HepG2 (cell line): ENCODE results near the gene KCTD8. TPM values are rescaled to one million over a fixed set of nuclear protein-coding genes. Genes with fewer than 3 reads are reported as not detected.

ENCODE experiments used
- ATAC-seq: fragments of 200-7000 bp; cut with Tn5 transposase; 3 replicates; pipeline ENCODE4 v1.9.1; 2020; ENCODE audit warnings: mild to moderate bottlenecking, moderate library complexity
- BruUV-seq: library from RNA; stranded (reverse); fragments of 400-500 nt; replicated peaks from 2 replicates; lab custom pipeline; 2021; lab: Mats Ljungman, UMichigan
- CTCF ChIA-PET: fragments of 300-600 bp; formaldehyde crosslinking; extraction: SDS; loops from one replicate; lab custom pipeline; 2021; ENCODE audit warnings: low total read pairs, inconsistent platforms, low intra/inter-chr PET ratio; lab: Yijun Ruan, JAX
- POLR2A ChIA-PET: fragments of 350-600 bp; sonication (Branson Sonifier 250); formaldehyde crosslinking; loops from one replicate; lab custom pipeline; 2020; ENCODE audit warnings: antibody characterized with exemption, inconsistent platforms; lab: Yijun Ruan, JAX
- DNase-seq: peaks from one replicate; pipeline ENCODE4 v3.0.0-alpha.2; 2015; ENCODE audit warnings: low spot score
- FAIRE-seq: peaks from 3 replicates; lab custom pipeline; 2011; peaks lifted over from hg19 to GRCh38; lab: Jason Lieb, UNC
- H2AFZ ChIP-seq: one replicate; pipeline ENCODE4 v1.6.1; 2011; ENCODE audit warnings: low read length, inconsistent platforms
- H3K27ac ChIP-seq: fragments of 300-600 bp; 3 replicates; pipeline ENCODE4 v1.8.0; 2011; ENCODE audit warnings: mixed run types, mild to moderate bottlenecking, mixed read lengths, low read length, inconsistent platforms; ENCODE audit not compliant: insufficient read depth; ENCODE audit errors: extremely low read length
- H3K27me3 ChIP-seq, 2 experiments: fragments of 200-600 bp in 1 of 2; 2 replicates in 1 of 2; 3 replicates in 1 of 2; pipeline versions ENCODE4 v1.6.0 to v1.8.0; 2011; ENCODE audit warnings: low read length in 2 of 2, mild to moderate bottlenecking in 2 of 2, moderate library complexity in 2 of 2, inconsistent platforms in 1 of 2; ENCODE audit not compliant: insufficient read depth in 2 of 2, control insufficient read depth in 1 of 2
- H3K36me3 ChIP-seq, 2 experiments: fragments of 200-600 bp in 1 of 2; replicated peaks in 1 of 2; 2 replicates in 1 of 2; 3 replicates in 1 of 2; pipeline versions ENCODE4 v1.5.1 to v1.8.0; 2011; ENCODE audit warnings: low read length in 2 of 2, inconsistent platforms in 1 of 2; ENCODE audit not compliant: insufficient read depth in 2 of 2, control insufficient read depth in 1 of 2
- H3K4me1 ChIP-seq: 2 replicates; pipeline ENCODE4 v1.5.1; 2012; ENCODE audit warnings: low read length, inconsistent platforms; ENCODE audit not compliant: insufficient read depth
- H3K4me2 ChIP-seq: 2 replicates; pipeline ENCODE4 v1.6.0; 2011; ENCODE audit warnings: low read depth, low read length, inconsistent platforms
- H3K4me3 ChIP-seq, 3 experiments: fragments of 200-600 bp in 1 of 3; sonication (generic), shearing (Covaris generic) in 1 of 3; replicated peaks in 1 of 3; 2 replicates each; pipeline ENCODE4 v1.5.1; 2011 to 2016; ENCODE audit warnings: low read length in 3 of 3, inconsistent platforms in 2 of 3, low read depth in 2 of 3, mild to moderate bottlenecking in 2 of 3, control low read depth in 1 of 3, mixed read lengths in 1 of 3; ENCODE audit not compliant: insufficient read depth in 1 of 3
- H3K79me2 ChIP-seq: one replicate; pipeline ENCODE4 v1.6.1; 2011; ENCODE audit warnings: low read length, inconsistent platforms; ENCODE audit not compliant: insufficient read depth
- H3K9ac ChIP-seq: 2 replicates; pipeline ENCODE4 v1.6.0; 2011; ENCODE audit warnings: mild to moderate bottlenecking, low read depth, low read length, inconsistent platforms; ENCODE audit not compliant: insufficient read depth
- H3K9me3 ChIP-seq: 2 replicates; pipeline ENCODE4 v1.5.1; 2012; ENCODE audit warnings: mild to moderate bottlenecking, low read length
- H4K20me1 ChIP-seq: 2 replicates; pipeline ENCODE4 v1.6.0; 2011; ENCODE audit warnings: inconsistent platforms, mild to moderate bottlenecking, low read length, moderate library complexity; ENCODE audit not compliant: insufficient read depth
- IKZF4 ChIP-seq: sonication (generic); formaldehyde crosslinking; IDR thresholded peaks from 2 replicates; pipeline ENCODE4 v1.5.1; 2020; ENCODE audit warnings: borderline replicate concordance, mild to moderate bottlenecking, low read depth, missing genetic modification reagents; ENCODE audit errors: not compliant biosample characterization
- MTF1 ChIP-seq: sonication (generic); formaldehyde crosslinking; IDR thresholded peaks from 2 replicates; pipeline ENCODE4 v1.5.0; 2020; ENCODE audit warnings: missing genetic modification reagents
- RXRB ChIP-seq: IDR thresholded peaks from 2 replicates; pipeline ENCODE4 v1.6.1; 2016; ENCODE audit warnings: borderline replicate concordance, missing genetic modification reagents, missing compliant biosample characterization
- ZNF446 ChIP-seq: sonication (generic); formaldehyde crosslinking; IDR thresholded peaks from 2 replicates; pipeline ENCODE4 v1.5.0; 2020; ENCODE audit warnings: mild to moderate bottlenecking, missing genetic modification reagents
- WGBS: methylation state at CpG from one replicate; pipeline ENCODE4 v1.1.6; 2017; ENCODE audit warnings: low lambda C conversion rate; 5-methylcytosine and 5-hydroxymethylcytosine counted together
- in situ Hi-C: cut with HindIII; loops from 2 replicates; pipeline ENCODE4 v1.10.0; 2017; ENCODE audit warnings: low pct_unique_long_range_greater_than_20kb; ENCODE audit not compliant: extremely low pct_ligation_motif_present
- intact Hi-C: fragments of 100-400 bp; cut with micrococcal nuclease; formaldehyde crosslinking; loops from one replicate; pipeline ENCODE4 v1.10.0; 2022; ENCODE audit not compliant: unreplicated experiment
- polyA plus RNA-seq, 8 experiments: library from polyadenylated mRNA; depleted of rRNA in 3 of 8; stranded (reverse) in 7 of 8; unstranded in 1 of 8; fragments of >200 nt; fragmentation: Illumina TruSeq in 4 of 8; extraction: Trizol in 4 of 8; gene quantifications; 2 replicates each; pipeline versions ENCODE4 v1.2.1 to v1.2.3, GENCODE V29; 2011 to 2016; ENCODE audit warnings: low read depth in 4 of 8, missing spikeins in 1 of 8, mixed read lengths in 1 of 8; ENCODE audit not compliant: insufficient read depth in 1 of 8
- total RNA-seq, 5 experiments: library from RNA; depleted of rRNA; stranded (reverse); fragments of >200 nt; fragmentation: Illumina TruSeq; extraction: Trizol; gene quantifications; 2 replicates each; pipeline ENCODE4 v1.2.3, GENCODE V29; 2016; ENCODE audit warnings: low read depth in 1 of 5
- TF ChIP-seq, protein P1 (sequence below): IDR thresholded peaks from 2 replicates; pipeline ENCODE4 v1.6.1; 2018; ENCODE audit warnings: missing genetic modification reagents
- TF ChIP-seq, protein P2 (sequence below): sonication (generic); formaldehyde crosslinking; IDR thresholded peaks from 2 replicates; pipeline ENCODE4 v1.8.0; 2023; ENCODE audit warnings: mild to moderate bottlenecking, missing genetic modification reagents
- TF ChIP-seq, protein P3 (sequence below): sonication (generic); formaldehyde crosslinking; IDR thresholded peaks from 2 replicates; pipeline ENCODE4 v1.4.0; 2020; ENCODE audit warnings: missing genetic modification reagents
- TF ChIP-seq, protein P4 (sequence below): sonication (generic); formaldehyde crosslinking; conservative IDR thresholded peaks from 2 replicates; pipeline ENCODE4 v1.4.0; 2020; ENCODE audit warnings: mild to moderate bottlenecking, missing genetic modification reagents, moderate library complexity

The KCTD8 gene
- total and polyA plus RNA-seq, 2 of the 13 experiments (the other 11 are each of a cell fraction or from before 2014, with no cell fraction given) = not detected

DNA sequence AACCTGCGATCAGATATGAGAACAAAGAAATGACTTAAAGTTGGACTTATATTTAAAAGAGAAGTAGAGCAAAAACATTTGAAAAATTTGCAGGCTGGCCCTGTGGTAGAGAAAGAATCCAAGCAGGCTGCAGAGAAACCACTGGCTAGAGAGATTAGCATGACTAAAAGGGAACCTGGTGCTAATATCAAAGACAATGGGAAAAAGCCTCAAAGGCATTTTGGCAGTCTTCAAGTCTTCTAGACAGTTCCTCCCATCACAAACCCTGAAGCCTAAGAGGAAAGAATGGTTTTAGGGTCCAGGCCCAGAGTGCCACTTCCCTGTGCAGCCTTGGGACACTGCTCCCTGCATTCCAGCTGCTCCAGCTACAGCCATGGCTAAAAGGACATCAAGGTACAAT, 33.4 kb downstream of the KCTD8 start:
- Histone ChIP-seq H3K79me2 (no peaks in the 10 kb centered on the region), H3K27me3 (no peaks in the 10 kb centered on the region), H3K9ac (no peak overlapping the region), H2AFZ (no peak overlapping the region), H3K4me1 (no peaks in the 10 kb centered on the region), H3K36me3 (no peaks in the 10 kb centered on the region), H3K4me3 (no peak overlapping the region), H3K27ac (no peak overlapping the region), H3K9me3 (no peaks in the 10 kb centered on the region), H3K4me2 (no peak overlapping the region), H4K20me1 (no peaks in the 10 kb centered on the region)
- POLR2A ChIA-PET = no interaction called here
- no peak for DNase-seq
- FAIRE-seq = no peak
- intact Hi-C loops = no loop called here
- CTCF ChIA-PET = no interaction called here
- no TSS peak for BruUV-seq
- TF ChIP-seq, protein P1, sequence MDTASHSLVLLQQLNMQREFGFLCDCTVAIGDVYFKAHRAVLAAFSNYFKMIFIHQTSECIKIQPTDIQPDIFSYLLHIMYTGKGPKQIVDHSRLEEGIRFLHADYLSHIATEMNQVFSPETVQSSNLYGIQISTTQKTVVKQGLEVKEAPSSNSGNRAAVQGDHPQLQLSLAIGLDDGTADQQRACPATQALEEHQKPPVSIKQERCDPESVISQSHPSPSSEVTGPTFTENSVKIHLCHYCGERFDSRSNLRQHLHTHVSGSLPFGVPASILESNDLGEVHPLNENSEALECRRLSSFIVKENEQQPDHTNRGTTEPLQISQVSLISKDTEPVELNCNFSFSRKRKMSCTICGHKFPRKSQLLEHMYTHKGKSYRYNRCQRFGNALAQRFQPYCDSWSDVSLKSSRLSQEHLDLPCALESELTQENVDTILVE (CRISPR knock-in tag) = no peak
- TF ChIP-seq MTF1 (CRISPR knock-in tag) = no peak
- no peak for TF ChIP-seq ZNF446 (CRISPR knock-in tag)
- TF ChIP-seq RXRB (CRISPR knock-in tag) = no peak
- TF ChIP-seq, protein P2, sequence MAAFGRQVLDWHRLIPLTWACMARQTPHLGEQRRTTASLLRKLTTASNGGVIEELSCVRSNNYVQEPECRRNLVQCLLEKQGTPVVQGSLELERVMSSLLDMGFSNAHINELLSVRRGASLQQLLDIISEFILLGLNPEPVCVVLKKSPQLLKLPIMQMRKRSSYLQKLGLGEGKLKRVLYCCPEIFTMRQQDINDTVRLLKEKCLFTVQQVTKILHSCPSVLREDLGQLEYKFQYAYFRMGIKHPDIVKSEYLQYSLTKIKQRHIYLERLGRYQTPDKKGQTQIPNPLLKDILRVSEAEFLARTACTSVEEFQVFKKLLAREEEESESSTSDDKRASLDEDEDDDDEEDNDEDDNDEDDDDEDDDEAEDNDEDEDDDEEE (CRISPR knock-in tag) = no peak
- no peak for TF ChIP-seq IKZF4
- TF ChIP-seq, protein P3, sequence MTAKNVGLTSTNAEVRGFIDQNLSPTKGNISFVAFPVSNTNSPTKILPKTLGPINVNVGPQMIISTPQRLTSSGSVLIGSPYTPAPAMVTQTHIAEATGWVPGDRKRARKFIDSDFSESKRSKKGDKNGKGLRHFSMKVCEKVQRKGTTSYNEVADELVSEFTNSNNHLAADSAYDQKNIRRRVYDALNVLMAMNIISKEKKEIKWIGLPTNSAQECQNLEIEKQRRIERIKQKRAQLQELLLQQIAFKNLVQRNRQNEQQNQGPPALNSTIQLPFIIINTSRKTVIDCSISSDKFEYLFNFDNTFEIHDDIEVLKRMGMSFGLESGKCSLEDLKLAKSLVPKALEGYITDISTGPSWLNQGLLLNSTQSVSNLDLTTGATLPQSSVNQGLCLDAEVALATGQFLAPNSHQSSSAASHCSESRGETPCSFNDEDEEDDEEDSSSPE = no peak
- TF ChIP-seq, protein P4, sequence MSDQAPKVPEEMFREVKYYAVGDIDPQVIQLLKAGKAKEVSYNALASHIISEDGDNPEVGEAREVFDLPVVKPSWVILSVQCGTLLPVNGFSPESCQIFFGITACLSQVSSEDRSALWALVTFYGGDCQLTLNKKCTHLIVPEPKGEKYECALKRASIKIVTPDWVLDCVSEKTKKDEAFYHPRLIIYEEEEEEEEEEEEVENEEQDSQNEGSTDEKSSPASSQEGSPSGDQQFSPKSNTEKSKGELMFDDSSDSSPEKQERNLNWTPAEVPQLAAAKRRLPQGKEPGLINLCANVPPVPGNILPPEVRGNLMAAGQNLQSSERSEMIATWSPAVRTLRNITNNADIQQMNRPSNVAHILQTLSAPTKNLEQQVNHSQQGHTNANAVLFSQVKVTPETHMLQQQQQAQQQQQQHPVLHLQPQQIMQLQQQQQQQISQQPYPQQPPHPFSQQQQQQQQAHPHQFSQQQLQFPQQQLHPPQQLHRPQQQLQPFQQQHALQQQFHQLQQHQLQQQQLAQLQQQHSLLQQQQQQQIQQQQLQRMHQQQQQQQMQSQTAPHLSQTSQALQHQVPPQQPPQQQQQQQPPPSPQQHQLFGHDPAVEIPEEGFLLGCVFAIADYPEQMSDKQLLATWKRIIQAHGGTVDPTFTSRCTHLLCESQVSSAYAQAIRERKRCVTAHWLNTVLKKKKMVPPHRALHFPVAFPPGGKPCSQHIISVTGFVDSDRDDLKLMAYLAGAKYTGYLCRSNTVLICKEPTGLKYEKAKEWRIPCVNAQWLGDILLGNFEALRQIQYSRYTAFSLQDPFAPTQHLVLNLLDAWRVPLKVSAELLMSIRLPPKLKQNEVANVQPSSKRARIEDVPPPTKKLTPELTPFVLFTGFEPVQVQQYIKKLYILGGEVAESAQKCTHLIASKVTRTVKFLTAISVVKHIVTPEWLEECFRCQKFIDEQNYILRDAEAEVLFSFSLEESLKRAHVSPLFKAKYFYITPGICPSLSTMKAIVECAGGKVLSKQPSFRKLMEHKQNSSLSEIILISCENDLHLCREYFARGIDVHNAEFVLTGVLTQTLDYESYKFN (CRISPR knock-in tag) = no peak
- WGBS = 8% methylated on average over 1 of the region's 1 CpG
- in situ Hi-C loops = no loop called here
- ATAC-seq = no peak
